Measurements from ENCODE around the gene DDX6.

GRCh38 chr11:118746988-118747585 is 43.9 kb downstream of the DDX6 start:
- no peak for TF ChIP-seq CTCF (IDR thresholded peaks at IDR 0.05)
- TF ChIP-seq EP300 (IDR thresholded peaks at IDR 0.05): no peak
- no peak for TF ChIP-seq POLR2A (IDR thresholded peaks at IDR 0.05)
- TF ChIP-seq POLR2AphosphoS5 (IDR thresholded peaks at IDR 0.05): no peak
